RWPE1 (cell line): ENCODE data around the gene TMEM63C.
"Not testable (repeated sequence)": the region's sequence is repeated elsewhere in the genome, so short reads cannot be mapped to it uniquely, and the experiment has no call there.

Source experiments
- CTCF ChIA-PET: fragments of 350-600 bp; sonication (Branson Sonifier 250); formaldehyde crosslinking; extraction: SDS; loops from one replicate; lab custom pipeline; 2021; lab: Yijun Ruan, JAX
- POLR2A ChIA-PET: fragments of 400-600 bp; formaldehyde crosslinking; extraction: SDS; loops from one replicate; lab custom pipeline; 2020; ENCODE audit warnings: antibody characterized with exemption; ENCODE audit not compliant: low non-redundant PET; lab: Yijun Ruan, JAX
- DNase-seq: peaks from one replicate; pipeline ENCODE4 v3.0.0; 2012; ENCODE audit warnings: low spot score
- H3K27ac ChIP-seq: fragments of 450-650 bp; 2 replicates; pipeline ENCODE4 v1.5.1; 2017
- TF ChIP-seq, protein P1 (sequence below): fragments of 450-650 bp; conservative IDR thresholded peaks from 2 replicates; pipeline ENCODE4 v1.5.1; 2017; ENCODE audit warnings: low read depth, mild to moderate bottlenecking

Gene TMEM63C

GRCh38 chr14:77172916-77173315 lies 8.7 kb upstream of the TMEM63C start:
- DNase-seq, result no peak
- TF ChIP-seq, protein P1, sequence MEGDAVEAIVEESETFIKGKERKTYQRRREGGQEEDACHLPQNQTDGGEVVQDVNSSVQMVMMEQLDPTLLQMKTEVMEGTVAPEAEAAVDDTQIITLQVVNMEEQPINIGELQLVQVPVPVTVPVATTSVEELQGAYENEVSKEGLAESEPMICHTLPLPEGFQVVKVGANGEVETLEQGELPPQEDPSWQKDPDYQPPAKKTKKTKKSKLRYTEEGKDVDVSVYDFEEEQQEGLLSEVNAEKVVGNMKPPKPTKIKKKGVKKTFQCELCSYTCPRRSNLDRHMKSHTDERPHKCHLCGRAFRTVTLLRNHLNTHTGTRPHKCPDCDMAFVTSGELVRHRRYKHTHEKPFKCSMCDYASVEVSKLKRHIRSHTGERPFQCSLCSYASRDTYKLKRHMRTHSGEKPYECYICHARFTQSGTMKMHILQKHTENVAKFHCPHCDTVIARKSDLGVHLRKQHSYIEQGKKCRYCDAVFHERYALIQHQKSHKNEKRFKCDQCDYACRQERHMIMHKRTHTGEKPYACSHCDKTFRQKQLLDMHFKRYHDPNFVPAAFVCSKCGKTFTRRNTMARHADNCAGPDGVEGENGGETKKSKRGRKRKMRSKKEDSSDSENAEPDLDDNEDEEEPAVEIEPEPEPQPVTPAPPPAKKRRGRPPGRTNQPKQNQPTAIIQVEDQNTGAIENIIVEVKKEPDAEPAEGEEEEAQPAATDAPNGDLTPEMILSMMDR, result no peak
- ChIA-PET POLR2A (interaction anchor here (0.6 kb wide), 1 partner anchor 31 kb away, joined by 3 read pairs; the partner anchor contains the start of gene ZDHHC22), CTCF (interaction anchor here (0.5 to 1.1 kb wide), 3 partner anchors 40 to 101 kb away, joined by 3 read pairs; no protein-coding TSS in a partner anchor)
- no peak overlapping the region for H3K27ac ChIP-seq

DNA sequence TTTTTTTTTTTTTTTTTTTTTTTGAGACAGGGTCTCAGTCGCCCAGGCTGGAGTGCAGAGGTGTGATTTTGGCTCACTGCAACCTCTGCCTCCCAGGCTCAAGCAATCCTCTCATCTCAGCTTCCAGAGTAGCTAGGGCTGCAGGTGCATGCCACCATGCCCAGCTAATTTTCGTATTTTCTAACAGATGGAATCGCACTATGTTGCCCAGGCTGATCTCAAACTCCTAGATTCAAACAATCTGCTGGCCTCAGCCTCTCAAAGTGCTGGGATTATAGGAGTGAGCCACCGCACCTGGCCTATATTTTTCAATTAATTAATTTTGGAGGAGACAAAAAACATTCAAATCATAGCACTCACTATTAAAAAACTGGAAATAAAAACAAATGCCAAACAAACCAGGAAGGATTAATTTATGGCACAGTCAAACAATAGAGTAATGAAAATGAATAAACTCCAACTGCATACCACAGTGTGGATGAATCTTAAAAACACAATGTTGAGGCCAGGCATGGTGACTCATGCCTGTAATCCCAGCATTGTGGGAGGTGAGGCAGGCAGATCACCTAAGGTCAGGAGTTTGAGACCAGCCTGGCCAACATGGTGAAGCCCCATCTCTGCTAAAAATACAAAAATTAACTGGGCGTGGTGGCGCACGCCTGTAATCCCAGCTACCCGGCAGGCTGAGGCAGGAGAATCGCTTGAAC lies 7.5 kb upstream of the TMEM63C start:
- CTCF ChIA-PET, result interaction anchor here (0.7 kb wide), 1 partner anchor 34 kb away, joined by 4 read pairs; no protein-coding TSS in a partner anchor
- DNase-seq, POLR2A ChIA-PET, H3K27ac ChIP-seq: not testable (repeated sequence)

DNA sequence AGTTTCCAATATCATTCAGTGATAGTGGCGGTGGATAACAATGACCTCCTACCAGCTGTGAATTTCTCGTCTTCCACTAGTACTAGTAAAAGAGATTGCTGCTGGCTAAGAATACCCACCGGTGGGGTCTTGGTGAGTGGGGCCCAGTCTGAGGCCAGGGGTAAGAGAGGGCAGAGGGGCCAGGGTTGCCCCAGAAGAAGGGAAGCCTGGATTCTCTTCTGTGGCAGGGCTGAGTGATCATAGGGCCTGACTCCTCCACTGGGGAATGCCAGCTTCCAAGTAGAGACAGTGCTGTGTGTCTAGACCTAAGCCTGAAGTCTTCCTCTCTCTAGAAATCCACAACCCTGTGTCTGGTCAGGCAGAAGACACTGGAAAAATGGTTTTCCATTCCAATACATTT lies 5.8 kb upstream of the TMEM63C start:
- no peak for DNase-seq
- TF ChIP-seq, protein P1, result no peak
- no peak overlapping the region for H3K27ac ChIP-seq
- ChIA-PET CTCF (no interaction called here), POLR2A (no interaction called here)

DNA sequence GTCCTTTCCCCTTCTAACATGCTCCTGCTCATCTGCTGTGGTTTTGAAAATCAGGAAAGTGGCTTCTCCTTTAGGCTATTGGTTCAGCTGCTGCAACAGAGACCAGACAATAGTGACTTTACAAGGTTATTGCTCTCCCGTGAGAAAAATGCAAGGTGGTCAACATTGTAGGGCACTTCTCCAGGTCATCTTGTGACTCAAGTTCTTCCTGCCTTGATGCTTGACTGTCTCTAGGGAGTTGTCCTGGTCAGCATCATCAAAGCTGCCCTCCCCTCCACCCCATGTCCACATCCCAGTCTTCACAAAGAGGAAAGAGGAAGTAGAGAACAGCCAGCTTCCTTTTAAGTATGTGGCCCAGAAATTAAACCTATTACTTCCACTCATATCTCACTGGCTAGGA lies 3.9 kb upstream of the TMEM63C start:
- no peak for DNase-seq
- POLR2A ChIA-PET, result no interaction called here

DNA sequence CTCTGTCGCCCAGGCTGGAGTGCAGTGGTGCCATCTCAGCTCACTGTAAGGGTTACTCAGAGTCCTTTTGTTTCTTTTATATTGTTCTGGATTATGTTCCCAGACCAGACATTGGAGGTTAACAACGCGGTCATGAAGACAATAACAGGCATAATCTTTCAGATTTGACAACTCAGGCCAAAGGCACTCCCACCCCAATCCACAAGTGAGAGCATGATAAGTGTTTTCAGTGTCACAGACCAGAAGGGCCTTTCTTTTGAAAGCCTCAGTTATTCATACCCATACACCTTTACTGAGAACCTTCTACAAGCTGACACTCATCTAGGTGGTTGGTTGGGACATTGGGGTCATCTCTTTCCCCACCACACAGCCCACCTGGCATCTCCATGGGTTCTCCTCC lies 2.9 kb upstream of the TMEM63C start:
- TF ChIP-seq, protein P1, result no peak
- H3K27ac ChIP-seq, result no peak overlapping the region
- POLR2A ChIA-PET, result no interaction called here
- CTCF ChIA-PET, result interaction anchor here (0.7 kb wide), 1 partner anchor 341 kb away, joined by 5 read pairs; no protein-coding TSS in a partner anchor
- DNase-seq, result no peak

More for the DNA sequence above, 3.9 kb upstream of the TMEM63C start:
- CTCF ChIA-PET, result interaction anchor here (0.7 to 1.0 kb wide), 2 partner anchors 26 to 340 kb away, joined by 3 to 5 read pairs; no protein-coding TSS in a partner anchor
- TF ChIP-seq, protein P1, result no peak
- H3K27ac ChIP-seq, result no peak overlapping the region

DNA sequence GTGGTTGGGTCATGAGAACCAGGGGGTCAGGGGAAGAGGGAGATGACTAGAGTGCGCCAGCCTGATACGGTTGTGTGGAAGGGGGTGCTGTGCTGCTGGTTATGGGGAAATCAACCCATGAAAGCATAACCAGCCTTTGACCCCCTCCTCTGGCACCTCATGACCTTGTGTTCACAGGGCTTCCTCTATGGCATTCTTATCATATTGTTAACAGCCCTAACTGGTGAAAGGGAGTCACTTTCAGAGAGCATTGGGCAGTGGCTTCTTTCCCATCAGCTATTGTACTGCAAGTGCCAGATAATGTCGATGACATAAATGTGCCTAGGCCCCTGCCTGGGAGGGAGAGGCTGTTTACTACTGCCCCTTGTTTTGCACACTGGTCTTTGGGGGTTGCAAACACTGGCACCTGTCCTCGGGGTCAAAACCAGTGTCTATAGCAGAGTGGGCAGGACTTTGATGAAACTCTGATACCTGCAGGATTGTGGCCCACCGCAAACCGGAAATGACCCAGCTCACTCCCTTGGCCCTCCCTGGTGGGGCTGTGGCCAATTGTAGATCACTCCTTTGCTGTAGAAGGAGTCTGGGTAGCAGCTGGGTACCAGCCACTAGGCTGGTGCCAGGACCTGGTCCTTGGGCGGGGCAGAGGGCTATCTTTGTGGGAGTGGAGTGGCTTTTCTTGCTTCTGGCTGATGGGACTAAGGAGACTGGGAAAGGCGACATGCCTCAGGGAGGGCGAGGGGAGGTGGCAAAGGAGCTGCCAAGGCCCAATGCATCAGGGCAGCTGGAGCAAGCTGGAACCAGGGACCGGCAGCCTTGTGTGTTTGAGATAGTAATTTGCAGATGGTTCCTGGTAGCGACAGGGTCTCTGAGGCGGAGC lies 634 bp upstream of the TMEM63C start:
- H3K27ac ChIP-seq, result no peak overlapping the region
- DNase-seq, result no peak
- CTCF ChIA-PET, result interaction anchor here (0.6 kb wide), 2 partner anchors 14 to 28 kb away, joined by 3 to 4 read pairs; no protein-coding TSS in a partner anchor
- TF ChIP-seq, protein P1, result no peak
- POLR2A ChIA-PET, result interaction anchor here (0.6 kb wide), 1 partner anchor 8 kb away, joined by 6 read pairs; no protein-coding TSS in a partner anchor
